Right ventricle myocardium superior (tissue), 1 donor: ENCODE results near the gene LRRC3C. TPM values are rescaled to one million over a fixed set of nuclear protein-coding genes. Genes with fewer than 3 reads are reported as not detected.

Source experiments
- total RNA-seq: library from RNA; stranded (reverse); fragmentation: NEBNext Ultra II Directional; extraction: Animal tissue kit (Norgen Biotek cat#: 25700); gene quantifications from one replicate; pipeline ENCODE4 v1.2.1, GENCODE V29; 2021
- donor health status: DM: no; HTN: yes; CAD: no; lungs with severe emphysema.

The LRRC3C gene
- total RNA-seq, 1 donor from 2014 or later = not detected

Other genes with a start within 250 kb of the LRRC3C start
- gene PGAP3, start 239.7 kb upstream of the LRRC3C start, total RNA-seq = 10.0 TPM
- 64.2 TPM for gene ERBB2, start 227.7 kb upstream of the LRRC3C start, total RNA-seq
- 50.4 TPM for gene MIEN1, start 197.2 kb upstream of the LRRC3C start, total RNA-seq
- gene GRB7, start 189.8 kb upstream of the LRRC3C start, total RNA-seq = 2.2 TPM
- gene IKZF3, start 63.4 kb upstream of the LRRC3C start, total RNA-seq = 0.22 TPM
- gene ZPBP2, start 59.5 kb upstream of the LRRC3C start, total RNA-seq = not detected
- 1.8 TPM for gene GSDMB, start 9.1 kb upstream of the LRRC3C start, total RNA-seq
- gene ORMDL3, start 131 bp upstream of the LRRC3C start, total RNA-seq = 37.5 TPM
- gene GSDMA, start 35.3 kb downstream of the LRRC3C start, total RNA-seq = 0.40 TPM
- gene PSMD3, start 53.1 kb downstream of the LRRC3C start, total RNA-seq = 88.0 TPM
- gene CSF3, start 87.7 kb downstream of the LRRC3C start, total RNA-seq = not detected
- gene MED24, start 126.7 kb downstream of the LRRC3C start, total RNA-seq = 54.0 TPM
- gene THRA, start 135.2 kb downstream of the LRRC3C start, total RNA-seq = 80.0 TPM
- gene NR1D1, start 172.9 kb downstream of the LRRC3C start, total RNA-seq = 21.1 TPM
- 46.8 TPM for gene MSL1, start 194.2 kb downstream of the LRRC3C start, total RNA-seq
- 45.9 TPM for gene CASC3, start 212.8 kb downstream of the LRRC3C start, total RNA-seq
- gene RAPGEFL1, start 249.7 kb downstream of the LRRC3C start, total RNA-seq = 2.7 TPM